Measurements from ENCODE around the gene GRAMD1B.
"Not testable (repeated sequence)": the region's sequence is repeated elsewhere in the genome, so short reads cannot be mapped to it uniquely, and the experiment has no call there.

GRAMD1B gene

GRCh38 chr11:123653483-123653826 is 223.4 kb downstream of the GRAMD1B start:
- Histone ChIP-seq H3K4me1 (ENCODE audit: control insufficient read depth in 1 of 2, insufficient read depth in 1 of 2, low read depth in 1 of 2, low read length in 1 of 2) (peaks cover 0 to 9% of the 10 kb centered on the region in 2 experiments), H3K27me3 (peaks cover 89% of the 10 kb centered on the region), H3K4me3 (ENCODE audit: low read depth in 1 of 2, low read length in 1 of 2) (no peak overlapping the region), H3K27ac (no peak overlapping the region), H3K9me3 (no peaks in the 10 kb centered on the region), H3K36me3 (no peaks in the 10 kb centered on the region)
- TF ChIP-seq CTCF (IDR thresholded peaks at IDR 0.05): no peak

- Histone ChIP-seq H3K4me3 (ENCODE audit: low read depth in 1 of 2, low read length in 1 of 2) (peak overlapping the region; percentile 35 to 43), H3K4me1 (ENCODE audit: control insufficient read depth in 1 of 2, insufficient read depth in 1 of 2, low read depth in 1 of 2, low read length in 1 of 2) (peaks cover 0 to 9% of the 10 kb centered on the region in 2 experiments), H3K9me3 (no peaks in the 10 kb centered on the region), H3K27ac (no peak overlapping the region), H3K36me3 (no peaks in the 10 kb centered on the region), H3K27me3 (peaks cover 84% of the 10 kb centered on the region)
- TF ChIP-seq CTCF (IDR thresholded peaks at IDR 0.05): no peak
Observed at GRCh38 chr11:123653827-123654565, 223.9 kb downstream of the GRAMD1B start.

DNA sequence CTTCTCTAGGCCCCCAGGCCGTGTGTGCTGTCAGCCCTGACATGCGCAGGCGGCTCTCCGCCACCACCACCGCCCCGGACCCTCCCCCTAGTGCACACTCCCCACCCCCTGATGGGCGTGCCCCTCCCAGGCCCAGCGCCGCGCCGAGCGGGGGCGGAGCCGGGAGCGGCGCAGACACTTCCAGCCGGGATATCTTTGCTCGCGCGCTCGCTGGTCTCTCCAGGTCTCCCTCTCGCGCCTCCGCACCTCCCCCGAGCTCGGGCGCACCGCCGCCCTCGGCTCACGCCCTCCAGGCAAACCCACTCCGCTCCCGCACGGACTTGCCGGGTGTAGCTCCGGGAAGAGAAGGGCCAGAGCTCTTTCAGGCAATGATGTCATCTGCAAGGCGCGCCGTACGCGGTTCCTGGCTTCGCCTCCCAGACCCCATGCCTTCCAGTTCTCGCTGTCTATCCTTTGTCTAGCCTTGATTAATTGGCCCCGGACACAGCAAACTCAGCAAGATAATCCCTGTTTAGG is 224.6 kb downstream of the GRAMD1B start, which contains the start of gene SCN3B:
Gene SCN3B, minus strand, starts transcription at position 59 of the 516 bp plus-strand sequence. CDS start 823 bp downstream, outside the sequence.
- H3K27me3 ChIP-seq: peaks cover 78% of the 10 kb centered on the region
- peaks cover 0 to 13% of the 10 kb centered on the region in 2 experiments for H3K4me1 ChIP-seq (ENCODE audit: control insufficient read depth in 1 of 2, insufficient read depth in 1 of 2, low read depth in 1 of 2, low read length in 1 of 2)
- H3K9me3 ChIP-seq: no peaks in the 10 kb centered on the region
- TF ChIP-seq CTCF (IDR thresholded peaks at IDR 0.05): no peak
- H3K36me3 ChIP-seq: no peaks in the 10 kb centered on the region
- H3K4me3 ChIP-seq (ENCODE audit: low read depth in 1 of 2, low read length in 1 of 2): peak within 1 kb of the TSS; percentile 35 to 43
- H3K27ac ChIP-seq: no peak within 1 kb of the TSS

- H3K9me3 ChIP-seq: no peaks in the 10 kb centered on the region
- H3K4me1 ChIP-seq (ENCODE audit: control insufficient read depth in 1 of 2, insufficient read depth in 1 of 2, low read depth in 1 of 2, low read length in 1 of 2): peaks cover 0 to 19% of the 10 kb centered on the region in 2 experiments
- no peak for TF ChIP-seq CTCF (IDR thresholded peaks at IDR 0.05)
- no peak overlapping the region for H3K4me3 ChIP-seq (ENCODE audit: low read depth in 1 of 2, low read length in 1 of 2)
- no peak overlapping the region for H3K27ac ChIP-seq
- H3K36me3 ChIP-seq: no peaks in the 10 kb centered on the region
- peaks cover 32% of the 10 kb centered on the region for H3K27me3 ChIP-seq
Observed at GRCh38 chr11:123659311-123659710, 229.2 kb downstream of the GRAMD1B start.

DNA sequence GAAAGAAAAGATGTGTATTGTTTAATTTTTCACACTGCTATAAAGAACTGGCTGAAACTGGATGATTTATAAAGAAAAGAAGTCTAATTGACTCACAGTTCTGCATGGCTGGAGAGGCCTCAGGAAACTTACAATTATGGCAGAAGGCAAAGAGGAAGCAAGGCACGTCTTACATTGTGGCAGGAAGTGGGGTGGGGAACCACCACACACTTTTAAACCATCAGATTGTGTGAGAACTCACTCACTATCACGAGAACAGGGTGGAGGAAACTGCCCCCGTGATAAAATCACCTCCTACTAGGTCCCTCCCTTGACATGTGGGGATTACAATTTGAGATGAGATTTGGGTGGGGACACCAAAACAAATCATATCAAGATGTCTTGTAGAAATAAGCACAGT is 229.9 kb downstream of the GRAMD1B start:
- H3K9me3 ChIP-seq; H3K4me3 ChIP-seq (ENCODE audit: low read depth in 1 of 2, low read length in 1 of 2); H3K36me3 ChIP-seq; H3K27ac ChIP-seq: not testable (repeated sequence)
- H3K27me3 ChIP-seq: peaks cover 25% of the 10 kb centered on the region
- H3K4me1 ChIP-seq (ENCODE audit: control insufficient read depth in 1 of 2, insufficient read depth in 1 of 2, low read depth in 1 of 2, low read length in 1 of 2): peaks cover 0 to 13% of the 10 kb centered on the region in 2 experiments

DNA sequence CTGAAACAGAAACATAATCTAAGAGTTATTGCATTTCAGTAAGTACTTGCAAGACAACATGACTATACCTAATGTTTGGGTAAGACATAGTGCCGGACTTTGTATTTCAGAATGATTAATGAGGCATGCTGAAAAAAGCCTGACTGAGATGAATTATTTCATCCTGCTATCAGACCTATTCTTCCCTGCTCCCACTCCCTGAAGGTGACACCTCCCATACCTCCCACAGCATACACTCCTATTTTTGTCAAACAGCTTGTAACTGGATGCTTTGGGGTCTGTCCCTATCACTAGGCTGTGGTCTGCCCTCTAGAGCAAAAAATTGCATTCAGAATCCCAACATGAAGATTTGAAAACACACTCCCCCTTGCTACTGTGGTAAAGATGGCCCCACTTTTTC is 235.2 kb downstream of the GRAMD1B start:
- Histone ChIP-seq H3K36me3 (no peaks in the 10 kb centered on the region), H3K27ac (no peak overlapping the region), H3K4me1 (ENCODE audit: control insufficient read depth in 1 of 2, insufficient read depth in 1 of 2, low read depth in 1 of 2, low read length in 1 of 2) (peaks cover 7 to 14% of the 10 kb centered on the region in 2 experiments), H3K4me3 (ENCODE audit: low read depth in 1 of 2, low read length in 1 of 2) (no peak overlapping the region), H3K9me3 (no peaks in the 10 kb centered on the region), H3K27me3 (peaks cover 10% of the 10 kb centered on the region)
- no peak for TF ChIP-seq CTCF (IDR thresholded peaks at IDR 0.05)

All from neutrophil (primary cell).